NOMO-1 (cell line): ENCODE results near the gene ROCK2.
"Not testable (repeated sequence)": the region's sequence is repeated elsewhere in the genome, so short reads cannot be mapped to it uniquely, and the experiment has no call there.

ENCODE experiments used
- DNase-seq, 2 experiments: peaks; one replicate each; lab custom pipeline; 2025; ENCODE audit not compliant: unreplicated experiment in 2 of 2; lab: John Stamatoyannopoulos, UW

The ROCK2 gene

DNA sequence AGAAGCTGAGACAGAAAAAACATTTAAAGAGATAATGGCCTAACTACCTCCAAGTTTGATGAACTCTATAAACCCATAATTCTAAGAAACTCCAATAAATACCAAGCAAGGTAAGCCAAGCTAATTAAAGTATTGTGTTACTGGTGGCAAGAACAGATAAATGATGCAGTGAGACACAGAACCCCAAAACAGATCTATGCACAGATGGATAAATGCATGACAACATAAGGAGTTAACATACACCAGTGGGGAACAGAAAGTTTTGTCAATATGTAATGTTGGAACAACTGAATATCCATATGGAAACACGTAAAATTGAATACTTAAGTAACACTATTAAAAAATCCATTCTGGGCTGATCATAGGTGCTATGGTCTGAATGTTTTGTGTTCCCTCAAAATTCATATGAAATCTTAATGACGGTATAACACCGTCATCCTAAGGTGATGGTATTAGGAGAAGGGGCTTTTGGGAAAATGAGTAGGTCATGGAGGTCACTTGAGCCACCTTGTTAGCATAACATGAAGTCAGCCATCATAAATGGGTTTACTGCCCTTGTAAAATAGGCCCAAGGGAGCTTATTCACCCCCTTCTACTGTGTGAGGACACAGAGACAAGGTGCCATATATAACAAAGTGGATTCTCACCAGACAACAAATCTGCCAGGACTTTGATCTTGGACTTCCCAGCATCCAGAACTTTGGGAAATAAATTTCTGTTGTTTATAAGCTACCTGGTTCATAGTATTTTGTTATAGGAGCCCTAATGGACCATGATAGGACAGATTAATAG is 102.8 kb downstream of the ROCK2 start:
- DNase-seq, result no peak

DNA sequence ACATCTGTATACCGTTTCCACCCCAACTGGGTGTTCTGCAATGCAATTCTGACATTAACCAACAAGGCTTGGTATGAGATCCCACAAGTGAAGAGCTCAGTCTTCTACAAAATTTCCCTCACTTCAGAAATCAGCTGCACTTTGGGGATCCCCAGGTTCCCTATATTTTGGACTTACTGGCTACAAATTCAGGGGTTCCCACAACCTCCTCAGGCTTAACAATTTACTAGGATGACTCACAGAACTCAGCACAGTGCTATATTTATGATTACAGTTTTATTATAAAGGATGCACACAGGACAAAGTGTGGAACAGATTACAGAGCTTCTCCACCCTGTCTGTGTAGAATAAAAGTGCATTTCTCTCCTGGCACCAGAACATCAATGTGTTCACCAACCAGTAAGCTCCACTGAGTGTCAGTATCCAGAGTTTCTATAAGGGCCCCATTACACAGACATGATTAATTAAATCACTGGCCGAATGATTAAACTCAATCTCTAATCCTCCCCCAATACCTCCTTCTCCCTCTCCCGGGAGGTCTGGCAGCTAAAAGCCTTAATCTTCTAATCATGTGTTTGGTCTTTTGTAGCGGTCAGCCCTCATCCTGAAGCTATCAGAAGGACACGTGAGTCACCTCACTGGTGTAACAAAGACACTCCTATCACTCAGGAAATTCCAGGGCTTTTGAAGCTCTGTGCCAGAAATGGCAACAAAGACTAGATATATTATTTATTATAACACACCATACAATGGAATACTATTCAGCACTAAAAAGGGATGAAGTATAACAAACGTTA is 104.6 kb downstream of the ROCK2 start:
- DNase-seq, result no peak

DNA sequence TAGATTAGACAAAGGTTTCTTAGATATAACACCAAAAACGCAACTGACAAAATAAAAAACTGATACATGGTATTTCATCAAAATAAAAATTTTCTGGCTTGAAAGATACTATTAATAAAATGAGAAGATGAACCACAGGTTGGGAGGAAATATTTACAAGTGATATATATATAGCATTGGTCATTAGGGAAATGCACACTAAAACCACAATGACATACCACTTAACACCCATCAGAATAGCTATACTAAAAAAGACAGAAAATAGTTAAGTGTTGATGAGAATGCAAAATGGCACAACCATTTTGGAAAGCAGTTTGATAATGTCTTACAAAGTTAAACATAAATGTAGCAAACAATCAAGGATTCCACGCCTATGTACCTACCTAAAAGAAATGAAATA is 105.3 kb downstream of the ROCK2 start:
- no peak for DNase-seq

DNA sequence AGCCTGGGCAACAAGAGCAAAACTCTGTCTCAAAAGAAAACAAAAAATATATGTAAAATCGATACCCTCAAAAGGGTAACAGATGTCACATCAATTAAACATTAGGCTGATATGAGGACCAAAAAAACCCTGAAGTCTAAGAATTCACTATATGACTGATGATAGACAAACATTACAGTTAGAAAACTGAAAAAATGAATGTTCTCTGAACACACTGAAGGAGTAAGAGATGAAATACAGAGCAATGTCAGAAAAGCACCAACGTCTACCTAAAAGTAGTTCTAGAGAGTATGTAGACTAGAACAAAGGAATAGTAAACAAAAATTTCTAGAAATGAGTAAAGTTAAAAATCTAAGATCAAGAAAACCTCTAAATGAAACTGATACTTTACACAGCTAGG is 107.3 kb downstream of the ROCK2 start:
- no peak for DNase-seq

DNA sequence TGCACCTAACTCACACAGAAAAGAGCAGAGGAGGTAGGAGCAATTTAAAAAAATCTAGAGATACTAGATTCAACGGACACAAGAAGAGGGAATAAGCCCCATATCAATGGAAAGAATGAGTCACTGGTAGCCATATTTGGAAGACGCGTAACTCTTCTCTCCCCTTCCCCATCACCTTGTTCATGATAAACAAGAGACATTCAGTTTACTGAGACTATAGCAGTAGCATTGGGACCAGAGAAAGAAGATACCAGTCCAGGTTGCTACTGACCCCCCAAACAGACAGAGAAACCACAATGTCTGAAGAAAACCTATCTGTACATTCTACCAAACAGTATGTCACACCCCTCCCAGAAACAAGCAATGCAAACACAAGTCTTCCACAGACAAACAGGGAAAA is 108.1 kb downstream of the ROCK2 start:
- no peak for DNase-seq

DNA sequence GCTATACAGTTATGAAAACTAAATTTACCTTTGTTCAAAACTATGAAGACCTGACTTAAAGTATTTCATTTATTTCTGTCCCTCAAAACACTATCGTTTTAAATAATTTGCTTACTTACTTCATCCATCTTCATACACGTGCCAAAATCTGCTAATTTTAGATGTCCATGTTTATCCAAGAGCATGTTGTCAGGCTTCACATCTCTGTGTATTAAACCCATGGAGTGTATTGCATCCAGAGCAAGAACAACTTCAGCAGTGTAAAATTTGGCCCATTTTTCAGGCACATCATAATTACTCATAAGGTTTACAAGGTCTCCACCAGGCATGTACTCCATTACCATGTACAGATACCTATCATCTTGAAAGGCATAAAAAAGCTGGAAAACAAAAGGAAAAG is 108.9 kb downstream of the ROCK2 start:
- no peak for DNase-seq

DNA sequence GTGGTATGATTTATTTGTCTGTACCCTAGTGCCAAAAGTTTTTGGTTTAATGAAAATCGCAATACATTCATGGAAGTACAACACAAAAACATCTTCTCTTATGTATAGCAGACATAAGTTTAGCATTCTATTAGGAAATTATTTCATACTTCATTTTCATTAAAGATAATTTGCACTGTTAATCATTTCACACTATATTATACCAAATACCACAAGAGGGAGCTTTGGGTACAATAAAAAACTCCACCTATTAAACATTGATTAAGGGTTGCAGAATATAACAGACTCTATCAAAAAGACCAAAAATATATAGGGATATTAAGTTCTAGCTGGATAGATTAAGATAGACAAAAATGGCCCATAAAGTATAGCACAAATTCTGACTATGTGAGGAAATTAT is 110.1 kb downstream of the ROCK2 start:
- peak in 1 of 2 experiments; percentile 12 for DNase-seq

DNA sequence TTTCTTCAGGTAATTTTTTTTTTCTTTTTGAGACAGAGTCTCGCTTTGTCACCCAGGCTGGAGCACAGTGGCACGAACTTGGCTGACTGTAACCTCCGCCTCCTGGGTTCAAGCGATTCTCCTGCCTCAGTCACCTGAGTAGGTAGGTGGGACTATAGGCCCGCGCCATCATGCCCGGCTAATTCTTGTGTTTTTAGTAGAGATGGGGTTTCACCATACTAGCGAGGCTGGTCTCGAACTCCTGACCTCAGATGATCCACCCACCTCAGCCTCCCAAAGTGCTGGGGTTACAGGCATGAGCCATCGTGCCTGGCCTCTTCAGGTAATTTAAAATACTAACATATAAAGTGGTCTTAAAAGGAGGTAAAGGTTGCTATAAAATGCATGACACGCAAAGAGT is 113.2 kb downstream of the ROCK2 start:
- not testable (repeated sequence) for DNase-seq

DNA sequence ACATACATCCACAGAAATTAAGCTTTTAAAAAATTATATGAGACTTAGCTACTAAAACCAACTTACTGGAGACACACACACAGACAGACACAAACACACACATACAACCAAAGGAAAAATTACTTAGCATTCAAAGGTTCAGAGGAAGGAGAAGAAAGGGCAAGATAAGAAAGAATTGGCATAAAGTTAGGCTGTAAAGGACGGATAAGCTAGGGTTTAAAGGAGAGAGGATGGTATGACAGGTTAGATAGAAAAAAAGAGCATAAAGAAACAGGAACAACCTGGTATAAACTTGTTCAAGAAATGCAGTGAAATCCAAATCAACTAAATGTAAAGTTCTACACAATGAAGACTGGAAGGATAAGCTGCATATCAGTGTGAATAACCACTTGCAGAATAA is 115.7 kb downstream of the ROCK2 start:
- no peak for DNase-seq

DNA sequence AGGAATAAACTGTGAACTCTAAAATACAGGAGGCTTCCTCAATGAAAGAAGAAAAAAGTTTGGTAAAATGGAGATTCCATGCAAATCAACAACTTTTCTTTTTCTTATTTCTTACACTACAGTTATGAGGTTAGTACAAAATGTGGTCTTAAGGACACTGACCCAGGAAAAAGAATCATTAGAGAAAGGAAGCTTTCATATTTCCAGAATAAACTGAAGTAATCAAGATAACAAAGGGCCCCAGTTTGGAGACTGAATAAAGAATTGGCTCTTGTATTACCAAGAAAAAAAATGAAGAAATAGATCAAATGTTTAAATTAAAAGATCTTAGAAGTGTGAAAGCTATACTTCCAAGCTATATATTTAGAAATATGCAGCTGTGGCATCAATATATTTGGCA is 116.8 kb downstream of the ROCK2 start:
- DNase-seq, result no peak

DNA sequence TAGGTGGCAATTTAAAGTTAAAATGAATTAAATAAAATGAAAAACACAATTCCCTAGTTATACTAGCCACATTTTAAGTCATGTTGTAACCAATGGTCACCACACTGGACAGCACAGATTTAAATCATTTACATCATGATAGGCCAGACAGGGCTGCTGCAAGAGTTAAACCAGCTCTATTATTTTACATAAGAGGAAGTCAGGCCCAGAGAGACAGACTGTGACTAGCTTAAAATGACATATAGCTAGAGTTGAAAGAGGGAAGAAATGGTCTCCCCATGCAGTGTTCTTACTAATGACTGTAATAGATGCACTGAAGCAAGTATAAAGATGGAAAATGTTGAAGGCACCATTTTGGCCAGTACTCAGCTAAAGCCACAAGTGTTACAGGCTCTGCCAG is 119.5 kb downstream of the ROCK2 start:
- DNase-seq, result peak; percentile 21 to 79

DNA sequence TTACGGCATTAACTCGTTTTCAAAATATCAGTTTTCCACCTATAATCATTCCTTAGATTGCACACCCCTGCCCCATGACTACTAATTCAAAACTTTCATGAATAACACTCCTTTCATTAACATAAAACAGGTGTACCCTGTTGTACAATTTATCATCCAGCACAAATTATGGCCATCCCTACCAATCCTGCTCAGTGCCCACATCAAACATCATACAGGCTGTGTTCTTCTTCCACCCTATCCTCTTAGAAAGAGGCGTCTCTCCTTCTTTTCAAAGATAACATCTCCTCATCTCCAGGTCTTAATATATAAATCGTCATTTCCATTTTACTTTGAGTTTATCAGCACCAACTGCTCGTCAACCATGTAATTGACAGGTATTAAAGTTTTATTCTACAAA is 121.6 kb downstream of the ROCK2 start:
- DNase-seq, result no peak

DNA sequence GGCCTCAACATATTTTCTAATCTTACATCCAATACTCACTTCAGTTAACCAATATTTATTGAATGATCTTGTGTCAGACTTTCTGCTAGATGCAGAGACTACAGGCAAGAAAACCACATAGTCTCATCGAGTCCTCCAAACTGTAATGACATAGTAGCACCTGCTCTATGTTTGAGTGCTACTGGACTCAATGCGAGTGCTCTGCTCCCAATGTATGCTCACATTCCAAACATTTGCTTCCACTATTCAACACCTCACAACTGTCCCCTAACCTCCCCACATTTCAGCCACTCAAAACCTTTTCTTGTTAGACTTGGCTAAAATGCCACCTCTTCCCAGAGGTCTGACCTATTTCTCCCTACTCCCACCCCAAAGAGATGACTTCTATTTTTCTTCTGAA is 124.0 kb downstream of the ROCK2 start:
- no peak for DNase-seq

DNA sequence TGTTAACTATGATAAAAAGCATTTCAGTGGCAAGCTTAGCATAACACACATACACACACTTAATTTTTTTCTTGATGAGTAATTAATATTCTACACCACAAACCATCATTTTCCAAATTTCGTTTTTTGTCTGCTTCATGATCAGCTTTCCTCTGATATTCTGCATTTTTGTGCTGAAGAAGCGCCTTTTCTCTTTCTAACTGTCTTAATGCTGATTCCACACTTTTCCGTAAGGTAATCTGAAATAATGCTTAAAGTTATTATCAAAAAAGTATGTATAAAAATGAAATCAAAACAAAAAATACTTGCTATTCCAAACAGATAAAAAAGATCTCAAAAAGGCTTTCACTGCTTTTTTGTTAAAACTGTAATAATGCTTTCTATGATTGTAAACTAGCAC is 129.0 kb downstream of the ROCK2 start:
- no peak for DNase-seq

DNA sequence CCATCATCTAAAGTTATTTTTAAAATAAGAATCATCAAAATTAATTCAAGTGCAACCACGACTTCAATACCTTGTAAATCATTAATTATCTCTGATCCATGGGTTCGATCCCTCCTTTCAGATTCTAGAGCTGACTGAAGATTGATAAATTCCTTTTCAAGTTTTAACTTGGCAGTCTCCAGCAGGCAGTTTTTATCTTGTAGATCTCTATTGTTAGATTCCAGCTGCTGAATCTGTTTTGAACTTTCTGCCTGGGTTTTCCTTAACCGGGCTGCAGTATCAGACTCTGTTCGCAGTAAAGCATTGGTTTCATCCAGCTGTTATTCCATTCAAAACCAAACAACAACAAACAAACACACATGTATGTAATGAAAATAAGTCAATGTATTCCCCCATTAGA is 129.7 kb downstream of the ROCK2 start:
- no peak for DNase-seq

DNA sequence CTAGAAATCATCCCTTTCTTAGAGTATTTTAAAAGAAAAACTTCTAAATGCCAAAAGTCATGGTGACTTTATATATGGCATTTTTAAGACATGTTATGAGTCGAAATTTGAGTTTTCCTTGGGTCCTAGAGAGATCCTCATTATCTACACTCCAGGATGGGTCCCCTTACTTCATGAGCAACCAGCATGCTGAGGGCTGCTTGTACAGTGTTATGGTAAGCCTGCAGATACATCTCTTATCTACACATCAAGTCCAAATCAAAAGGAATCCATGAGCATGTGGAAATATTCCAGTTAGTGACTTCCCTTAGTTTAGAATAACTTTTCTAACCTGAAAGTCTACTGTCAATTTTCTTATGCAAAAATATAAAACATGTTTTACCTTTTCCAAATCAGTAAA is 130.5 kb downstream of the ROCK2 start:
- no peak for DNase-seq

DNA sequence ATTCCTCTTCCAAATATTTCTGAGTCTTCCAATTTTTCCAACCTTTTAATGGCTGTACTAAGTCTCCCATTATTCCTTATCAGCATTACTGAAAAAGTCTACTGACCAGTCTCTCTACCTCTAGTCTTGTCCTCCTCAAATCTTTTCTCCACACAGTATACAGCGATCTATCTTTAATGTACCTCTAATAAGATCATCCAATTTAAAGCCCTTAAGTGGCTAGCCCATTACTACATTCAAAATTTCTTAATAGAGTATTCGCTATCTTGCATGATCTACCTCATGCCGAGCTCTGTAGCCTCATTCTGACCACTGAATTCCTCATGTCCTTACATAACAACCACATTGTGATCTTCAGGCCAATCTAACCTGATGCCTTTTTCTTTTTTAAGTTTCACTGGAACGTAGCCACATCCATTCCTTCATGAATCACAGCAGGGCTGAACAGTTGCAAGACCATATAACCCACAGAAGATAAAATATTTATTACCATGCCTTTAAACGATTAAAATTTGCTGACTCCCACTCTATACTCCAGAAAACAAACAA is 131.3 kb downstream of the ROCK2 start:
- no peak for DNase-seq

DNA sequence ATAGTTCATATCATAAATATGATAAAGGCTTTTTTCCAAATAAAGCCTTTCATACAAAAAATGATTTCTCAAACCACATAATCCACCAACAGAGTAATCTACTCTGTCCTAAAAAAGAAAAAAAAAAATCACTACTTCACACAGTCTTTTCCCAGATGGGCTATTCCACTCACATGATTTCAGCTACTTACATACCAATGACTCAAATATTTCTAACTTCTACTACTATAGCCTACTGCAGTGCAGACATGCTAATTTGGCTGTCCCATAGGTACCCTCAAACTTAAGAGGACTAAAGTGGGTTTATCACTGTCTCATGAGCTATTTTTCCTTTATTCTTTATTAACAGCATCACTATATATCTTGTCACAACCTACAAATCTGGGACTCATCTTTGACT is 131.8 kb downstream of the ROCK2 start:
- no peak for DNase-seq

DNA sequence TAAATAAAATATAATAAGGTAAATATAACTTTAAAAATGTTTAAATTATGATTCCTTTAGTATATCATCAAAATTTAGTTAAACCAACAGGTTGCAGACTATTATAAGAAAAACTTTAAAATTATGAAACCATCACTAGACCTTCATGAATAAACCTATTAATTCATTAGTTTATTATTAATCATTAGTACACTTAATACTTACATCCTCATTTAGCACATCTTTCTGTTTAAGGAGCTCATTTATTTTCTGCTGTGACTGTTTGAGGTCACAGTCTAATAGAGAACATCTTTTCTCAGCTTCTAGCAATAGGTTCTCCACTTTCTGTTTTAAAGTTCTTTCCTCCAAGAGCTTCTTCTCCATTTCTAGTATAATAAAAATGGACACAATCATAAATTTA is 136.4 kb downstream of the ROCK2 start:
- no peak for DNase-seq

DNA sequence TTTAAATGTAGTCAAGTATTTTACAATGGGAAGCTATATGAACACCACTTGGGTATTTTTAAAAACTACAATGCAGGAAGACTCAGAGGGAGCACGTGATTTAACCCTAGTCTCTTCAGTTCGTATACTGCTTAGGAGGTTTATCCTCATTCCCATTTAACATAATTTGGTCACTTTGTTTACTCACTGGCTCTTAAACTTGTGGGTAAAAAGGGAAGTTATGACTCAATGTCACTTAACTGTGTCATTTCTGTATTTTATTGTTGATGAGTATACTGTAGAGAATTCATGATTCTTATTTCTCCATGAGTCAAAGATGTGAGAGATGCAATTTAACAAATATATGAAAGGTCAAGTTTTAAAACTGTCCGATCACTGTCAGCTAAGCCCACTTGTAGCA is 141.0 kb downstream of the ROCK2 start:
- peak in 1 of 2 experiments; percentile 83 for DNase-seq

DNA sequence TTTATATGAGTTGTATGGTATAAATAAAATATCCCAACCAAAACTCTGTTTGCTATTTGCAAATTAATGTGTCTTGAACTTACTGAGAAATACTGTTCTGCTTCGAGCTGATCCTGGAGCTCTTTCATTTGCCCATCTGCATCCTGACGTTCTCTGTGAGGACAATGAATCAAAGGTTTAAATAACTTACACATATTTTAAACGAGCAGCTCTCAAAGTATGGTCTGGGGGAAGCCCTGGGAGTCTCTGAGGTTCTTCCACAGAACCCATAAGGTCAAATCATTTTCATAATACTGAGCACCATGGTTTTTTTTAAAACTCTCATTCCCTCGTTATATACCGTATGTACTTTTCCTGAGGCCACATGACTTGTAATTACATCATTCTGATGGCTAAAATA is 142.5 kb downstream of the ROCK2 start:
- no peak for DNase-seq

DNA sequence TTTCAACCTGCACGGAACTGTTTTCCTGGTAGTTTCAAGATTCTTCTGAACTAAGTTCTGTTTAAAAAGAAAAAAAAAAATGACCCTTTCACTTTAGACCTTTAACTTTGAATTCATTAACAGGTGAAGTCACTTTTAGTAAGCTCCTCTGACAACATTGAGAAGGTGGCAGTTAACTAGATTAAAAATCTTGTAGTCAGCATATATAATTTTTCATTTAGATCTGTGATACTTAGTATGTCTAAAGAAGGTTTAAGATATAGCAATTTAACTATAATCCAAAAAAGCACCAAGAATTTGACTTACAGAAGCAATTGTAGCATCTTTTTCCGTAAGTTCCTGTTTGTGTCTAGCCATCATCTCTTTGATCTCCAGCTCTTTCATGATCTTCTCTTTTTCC is 143.8 kb downstream of the ROCK2 start:
- no peak for DNase-seq
